ENCODE measurements around the gene ENHO. TPM values are rescaled to one million over a fixed set of nuclear protein-coding genes. Genes with fewer than 3 reads are reported as not detected.

ENHO gene
- polyA plus RNA-seq, 3 donors: 2.3 to 3.2 (median 2.7) TPM

DNA sequence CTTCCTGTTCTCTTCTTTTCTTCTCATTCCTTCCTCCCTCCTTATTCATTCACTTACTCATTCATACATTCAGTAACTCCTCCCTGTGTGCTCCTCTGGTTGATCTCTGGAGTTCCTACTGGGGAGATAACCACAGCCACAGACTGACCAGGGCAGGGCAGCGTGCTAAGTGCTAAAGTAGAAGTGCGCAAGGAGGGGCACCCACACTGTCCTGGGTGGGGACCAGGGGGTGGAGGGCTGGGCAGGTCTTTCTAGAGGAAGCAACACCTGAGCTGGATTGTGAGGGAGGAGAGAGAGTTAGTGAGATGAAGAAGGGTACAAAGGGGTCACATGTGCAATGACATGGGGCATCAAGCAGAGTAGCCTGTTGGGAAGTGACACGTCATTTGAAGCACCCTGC is 13.8 kb downstream of the ENHO start:
- no peak overlapping the region for H2AFZ ChIP-seq (ENCODE audit: insufficient read depth, low read depth, low read length, poor library complexity, severe bottlenecking)
- H3K9ac ChIP-seq (ENCODE audit: insufficient read depth, low read length, poor library complexity, severe bottlenecking): no peak overlapping the region
- no peaks in the 10 kb centered on the region for H4K20me1 ChIP-seq (ENCODE audit: insufficient read depth, low read length)
- 95% methylated on average over 2 of the region's 3 CpGs for WGBS (ENCODE audit: insufficient coverage)
- H3K27me3 ChIP-seq (ENCODE audit: control insufficient read depth in 2 of 2, insufficient read depth in 2 of 2, low read length in 2 of 2): no peaks in the 10 kb centered on the region
- intact Hi-C loops (cut with micrococcal nuclease): no loop called here
- TF ChIP-seq, protein P1, sequence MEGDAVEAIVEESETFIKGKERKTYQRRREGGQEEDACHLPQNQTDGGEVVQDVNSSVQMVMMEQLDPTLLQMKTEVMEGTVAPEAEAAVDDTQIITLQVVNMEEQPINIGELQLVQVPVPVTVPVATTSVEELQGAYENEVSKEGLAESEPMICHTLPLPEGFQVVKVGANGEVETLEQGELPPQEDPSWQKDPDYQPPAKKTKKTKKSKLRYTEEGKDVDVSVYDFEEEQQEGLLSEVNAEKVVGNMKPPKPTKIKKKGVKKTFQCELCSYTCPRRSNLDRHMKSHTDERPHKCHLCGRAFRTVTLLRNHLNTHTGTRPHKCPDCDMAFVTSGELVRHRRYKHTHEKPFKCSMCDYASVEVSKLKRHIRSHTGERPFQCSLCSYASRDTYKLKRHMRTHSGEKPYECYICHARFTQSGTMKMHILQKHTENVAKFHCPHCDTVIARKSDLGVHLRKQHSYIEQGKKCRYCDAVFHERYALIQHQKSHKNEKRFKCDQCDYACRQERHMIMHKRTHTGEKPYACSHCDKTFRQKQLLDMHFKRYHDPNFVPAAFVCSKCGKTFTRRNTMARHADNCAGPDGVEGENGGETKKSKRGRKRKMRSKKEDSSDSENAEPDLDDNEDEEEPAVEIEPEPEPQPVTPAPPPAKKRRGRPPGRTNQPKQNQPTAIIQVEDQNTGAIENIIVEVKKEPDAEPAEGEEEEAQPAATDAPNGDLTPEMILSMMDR (IDR thresholded peaks at IDR 0.05): no peak
- no peaks in the 10 kb centered on the region for H3K36me3 ChIP-seq (replicated peaks in 1 of 2; ENCODE audit: control insufficient read depth in 1 of 2, insufficient read depth in 2 of 2, low read length in 2 of 2)
- Mint-ChIP-seq H3K27me3 (ENCODE audit: low read depth in 3 of 3) (peaks cover 3 to 10% (median 3%) of the 10 kb centered on the region in 3 donors), H3K9me3 (no peaks in the 10 kb centered on the region), H3K27ac (no peak overlapping the region), H3K4me1 (no peaks in the 10 kb centered on the region), H3K4me3 (no peak overlapping the region), H3K36me3 (no peaks in the 10 kb centered on the region)
- H3K4me1 ChIP-seq (ENCODE audit: control insufficient read depth in 1 of 2, insufficient read depth in 2 of 2, low read length in 2 of 2): no peaks in the 10 kb centered on the region
- no peaks in the 10 kb centered on the region for H3K79me2 ChIP-seq (ENCODE audit: insufficient read depth, low read length)
- DNase-seq: no peak
- no peak overlapping the region for H3K27ac ChIP-seq (ENCODE audit: low read depth in 1 of 2, low read length in 2 of 2)
- H3K4me3 ChIP-seq (replicated peaks in 1 of 3; ENCODE audit: low read depth in 2 of 3, low read length in 3 of 3): no peak overlapping the region
- H3K9me3 ChIP-seq (replicated peaks in 1 of 2; ENCODE audit: control insufficient read depth in 1 of 2, insufficient read depth in 1 of 2, low read length in 2 of 2): no peaks in the 10 kb centered on the region
- no peak overlapping the region for H3K4me2 ChIP-seq (replicated peaks; ENCODE audit: extremely low read depth, low read length, poor library complexity, severe bottlenecking)

DNA sequence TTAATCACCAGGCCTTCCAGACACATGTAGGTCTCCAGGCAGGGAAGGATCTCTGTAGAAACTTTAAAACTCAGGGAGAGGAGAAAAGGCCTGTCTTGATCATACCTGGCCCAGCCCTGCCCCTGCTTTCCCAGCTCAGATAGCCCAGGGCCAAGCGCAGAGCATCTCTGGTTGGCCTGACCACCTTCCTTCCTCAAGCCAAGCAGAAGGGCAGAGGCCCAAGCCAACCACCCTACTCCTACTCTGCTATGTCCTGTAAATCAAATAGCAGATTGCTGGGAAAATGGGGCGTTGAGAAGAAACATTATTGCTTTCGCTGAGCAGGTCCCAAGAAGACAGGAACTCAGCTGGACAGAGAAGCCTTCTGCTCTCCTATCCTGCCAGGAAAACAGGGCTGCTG is 14.3 kb downstream of the ENHO start:
- H3K27me3 Mint-ChIP-seq (ENCODE audit: low read depth in 3 of 3): peaks cover 3 to 10% (median 6%) of the 10 kb centered on the region in 3 donors
- H3K79me2 ChIP-seq (ENCODE audit: insufficient read depth, low read length): no peaks in the 10 kb centered on the region
- H3K4me2 ChIP-seq (replicated peaks; ENCODE audit: extremely low read depth, low read length, poor library complexity, severe bottlenecking): no peak overlapping the region
- H3K4me3 Mint-ChIP-seq: no peak overlapping the region
- no peaks in the 10 kb centered on the region for H3K4me1 Mint-ChIP-seq
- WGBS (ENCODE audit: insufficient coverage): no CpG with 5 or more reads among the region's 3 CpGs
- no peaks in the 10 kb centered on the region for H3K27me3 ChIP-seq (ENCODE audit: control insufficient read depth in 2 of 2, insufficient read depth in 2 of 2, low read length in 2 of 2)
- DNase-seq: no peak
- intact Hi-C loops (cut with micrococcal nuclease): no loop called here
- no peaks in the 10 kb centered on the region for H3K36me3 Mint-ChIP-seq
- H3K9me3 Mint-ChIP-seq: no peaks in the 10 kb centered on the region
- no peak overlapping the region for H3K4me3 ChIP-seq (replicated peaks in 1 of 3; ENCODE audit: low read depth in 2 of 3, low read length in 3 of 3)
- no peaks in the 10 kb centered on the region for H3K9me3 ChIP-seq (replicated peaks in 1 of 2; ENCODE audit: control insufficient read depth in 1 of 2, insufficient read depth in 1 of 2, low read length in 2 of 2)
- no peak overlapping the region for H3K9ac ChIP-seq (ENCODE audit: insufficient read depth, low read length, poor library complexity, severe bottlenecking)
- TF ChIP-seq, protein P1 (IDR thresholded peaks at IDR 0.05): no peak
- H3K27ac Mint-ChIP-seq: no peak overlapping the region
- no peaks in the 10 kb centered on the region for H4K20me1 ChIP-seq (ENCODE audit: insufficient read depth, low read length)
- H3K4me1 ChIP-seq (ENCODE audit: control insufficient read depth in 1 of 2, insufficient read depth in 2 of 2, low read length in 2 of 2): no peaks in the 10 kb centered on the region
- H3K36me3 ChIP-seq (replicated peaks in 1 of 2; ENCODE audit: control insufficient read depth in 1 of 2, insufficient read depth in 2 of 2, low read length in 2 of 2): no peaks in the 10 kb centered on the region
- H3K27ac ChIP-seq (ENCODE audit: low read depth in 1 of 2, low read length in 2 of 2): no peak overlapping the region
- no peak overlapping the region for H2AFZ ChIP-seq (ENCODE audit: insufficient read depth, low read depth, low read length, poor library complexity, severe bottlenecking)

Measured in CD14-positive monocyte (primary cell).